Thyroid gland (tissue), 4 donors: ENCODE measurements around the gene CAMK1. TPM values are rescaled to one million over a fixed set of nuclear protein-coding genes. Genes with fewer than 3 reads are reported as not detected.

Experiments
- DNase-seq, 2 donors: peaks; one replicate each; pipeline ENCODE4 v3.0.0-alpha.2; 2019
- H3K27ac ChIP-seq, 3 donors: fragments of 200-600 bp; sonication (generic); 1 replicate in 2 of 3; 2 replicates in 1 of 3; pipeline ENCODE4 v1.5.1; 2016 to 2019; ENCODE audit warnings: mild to moderate bottlenecking in 1 of 3, moderate library complexity in 1 of 3
- H3K27me3 ChIP-seq: fragments of 200-600 bp; sonication (generic); one replicate; pipeline ENCODE4 v1.5.1; 2019
- H3K36me3 ChIP-seq, 2 donors: fragments of 200-600 bp; sonication (generic); one replicate each; pipeline ENCODE4 v1.5.1; 2016 to 2019
- H3K4me1 ChIP-seq, 2 donors: fragments of 200-600 bp; sonication (generic); one replicate each; pipeline ENCODE4 v1.5.1; 2017 to 2019
- H3K4me3 ChIP-seq, 3 donors: fragments of 200-600 bp; sonication (generic); replicated peaks in 1 of 3; 1 replicate in 2 of 3; 2 replicates in 1 of 3; pipeline ENCODE4 v1.5.1; 2016; ENCODE audit warnings: mild to moderate bottlenecking in 1 of 3
- H3K9me3 ChIP-seq: fragments of 200-600 bp; sonication (generic); one replicate; pipeline ENCODE4 v1.5.1; 2017
- CTCF ChIP-seq, 6 experiments: fragments of 200-600 bp in 3 of 6; fragments of 450-650 bp in 3 of 6; sonication (generic) in 3 of 6; IDR thresholded peaks; one replicate each; pipeline ENCODE4 v1.5.1; 2016 to 2019; ENCODE audit warnings: antibody characterized with exemption in 6 of 6, mild to moderate bottlenecking in 2 of 6, inconsistent platforms in 1 of 6, moderate library complexity in 1 of 6
- POLR2A ChIP-seq, 2 donors: fragments of 450-650 bp; IDR thresholded peaks; one replicate each; pipeline ENCODE4 v1.6.1; 2017; ENCODE audit warnings: antibody characterized with exemption in 2 of 2, mild to moderate bottlenecking in 2 of 2, moderate library complexity in 1 of 2
- WGBS, 2 donors: methylation state at CpG; one replicate each; pipeline ENCODE4 v1.1.5; 2017; 5-methylcytosine and 5-hydroxymethylcytosine counted together
- intact Hi-C: fragments of 100-400 bp; cut with DNase I; formaldehyde crosslinking; loops from one replicate; pipeline ENCODE4 v1.15.1; 2023
- total RNA-seq, 4 donors: library from RNA; depleted of rRNA; stranded (reverse); fragments of >200 nt; gene quantifications; one replicate each; pipeline ENCODE4 v1.2.3, GENCODE V29; 2016

The CAMK1 gene
- total RNA-seq, 4 donors from 2014 or later = 32.1 to 44.8 (median 35.9) TPM

- intact Hi-C loops = loop anchor here (2.0 to 10.0 kb wide), 2 partner anchors 17 to 227 kb away; partner anchors contain the start of gene OGG1
- Histone ChIP-seq H3K9me3 (no peaks in the 10 kb centered on the region), H3K36me3 (peaks cover 11 to 12% of the 10 kb centered on the region in 2 donors), H3K27ac (peak within 1 kb of the TSS; percentile 92 to 100 (median 99)), H3K27me3 (no peaks in the 10 kb centered on the region), H3K4me1 (peaks cover 19 to 20% of the 10 kb centered on the region in 2 donors), H3K4me3 (peak within 1 kb of the TSS; percentile 29 to 99 (median 91))
- 1% methylated on average over 22 to 50 of the region's 88 CpGs for WGBS, 2 donors
- peak; percentile 100 for DNase-seq
- peak in 1 of 6 experiments; percentile 19 for TF ChIP-seq CTCF (IDR thresholded peaks at IDR 0.05)
- peak in 1 of 2 donors; percentile 58 for TF ChIP-seq POLR2A (IDR thresholded peaks at IDR 0.05)
Measured at GRCh38 chr3:9731206-9732079, 38.3 kb downstream of the CAMK1 start, which contains the start of gene BRPF1. Gene BRPF1, plus strand, starts transcription at chr3:9731735. Its CDS starts 2,406 bp downstream, at chr3:9734141.

- Histone ChIP-seq H3K36me3 (peaks cover 8 to 11% of the 10 kb centered on the region in 2 donors), H3K27me3 (no peaks in the 10 kb centered on the region), H3K9me3 (no peaks in the 10 kb centered on the region), H3K4me3 (peak overlapping the region in 1 of 3 donors; percentile 99), H3K27ac (peak overlapping the region; percentile 72 to 100 (median 92)), H3K4me1 (peaks cover 19 to 20% of the 10 kb centered on the region in 2 donors)
- intact Hi-C loops = loop anchor here (10.0 kb wide), 1 partner anchor 226 kb away; no protein-coding TSS in a partner anchor
- WGBS, 2 donors = 1 to 2% methylated on average over 16 of the region's 17 CpGs
- TF ChIP-seq POLR2A (IDR thresholded peaks at IDR 0.05) (no peak), CTCF (IDR thresholded peaks at IDR 0.05) (peak in 1 of 6 experiments; percentile 4)
- no peak for DNase-seq
Measured at GRCh38 chr3:9730657-9731205, 39.0 kb downstream of the CAMK1 start.

GRCh38 chr3:9729419-9729818 is 40.3 kb downstream of the CAMK1 start:
- WGBS, 2 donors = 89% methylated on average over 10 of the region's 10 CpGs
- intact Hi-C loops = no loop called here
- no peak for DNase-seq
- peaks cover 0 to 4% of the 10 kb centered on the region in 2 donors for H3K36me3 ChIP-seq
- H3K27me3 ChIP-seq = no peaks in the 10 kb centered on the region
- no peak overlapping the region for H3K27ac ChIP-seq
- no peak overlapping the region for H3K4me3 ChIP-seq
- H3K4me1 ChIP-seq = peaks cover 19 to 20% of the 10 kb centered on the region in 2 donors
- no peaks in the 10 kb centered on the region for H3K9me3 ChIP-seq
- TF ChIP-seq CTCF (IDR thresholded peaks at IDR 0.05) (no peak), POLR2A (IDR thresholded peaks at IDR 0.05) (no peak)

- intact Hi-C loops = no loop called here
- TF ChIP-seq POLR2A (IDR thresholded peaks at IDR 0.05) (no peak), CTCF (IDR thresholded peaks at IDR 0.05) (no peak)
- no peaks in the 10 kb centered on the region for H3K9me3 ChIP-seq
- no peaks in the 10 kb centered on the region for H3K36me3 ChIP-seq
- H3K4me1 ChIP-seq = peaks cover 10 to 11% of the 10 kb centered on the region in 2 donors
- 90 to 93% methylated on average over 2 of the region's 2 CpGs for WGBS, 2 donors
- no peaks in the 10 kb centered on the region for H3K27me3 ChIP-seq
- DNase-seq = no peak
- no peak overlapping the region for H3K27ac ChIP-seq
- no peak overlapping the region for H3K4me3 ChIP-seq
Measured at GRCh38 chr3:9727743-9728142, 42.0 kb downstream of the CAMK1 start.
